ENCODE data around the gene IP6K2. TPM values are rescaled to one million over a fixed set of nuclear protein-coding genes. Genes with fewer than 3 reads are reported as not detected.
A peak's percentile ranks its signal among the peaks of the same experiment; 100 is the strongest.

IP6K2 gene
- total and polyA plus RNA-seq, 7 donors = 39.0 to 142 (median 77.9) TPM

DNA sequence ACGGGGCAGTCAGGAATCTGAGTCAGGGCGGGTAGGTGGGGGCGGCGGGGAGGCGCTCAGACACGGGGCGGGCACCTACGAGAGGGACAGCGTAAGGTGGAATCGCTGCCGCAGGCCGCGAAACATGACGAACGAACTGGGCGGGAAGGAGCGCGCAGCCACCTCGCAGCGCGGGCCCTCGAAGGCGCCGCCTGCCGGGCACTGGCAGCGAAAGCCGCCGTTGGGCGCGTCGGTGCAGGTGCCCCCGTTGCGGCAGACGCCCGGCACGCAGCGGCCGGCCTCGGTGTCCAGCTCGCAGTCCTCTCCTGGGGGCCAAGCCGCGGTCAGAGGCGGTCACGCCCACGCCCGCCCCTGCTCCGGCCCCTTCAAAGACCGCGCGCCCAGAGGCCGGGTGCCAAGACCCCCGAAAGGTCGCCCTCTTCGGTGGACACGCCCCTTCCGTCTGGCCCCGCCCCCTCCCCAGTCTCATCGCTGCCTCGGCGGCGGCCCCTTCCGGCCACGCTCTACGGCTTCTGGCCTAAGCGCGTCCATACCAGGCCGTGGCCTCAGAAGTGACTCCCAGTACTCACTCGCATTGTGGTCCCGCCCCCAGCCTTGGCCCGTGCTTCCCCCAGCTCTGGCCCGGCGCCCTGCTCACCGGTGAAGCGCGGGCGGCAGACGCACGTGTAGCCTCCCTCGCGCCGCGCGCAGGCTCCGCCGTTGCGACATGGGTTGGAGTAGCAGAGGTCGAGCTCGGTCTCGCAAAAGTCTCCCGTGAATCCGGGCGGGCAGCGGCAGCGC, 60.8 kb downstream of the IP6K2 start:
- WGBS, 2 donors = 5 to 10% methylated on average over 94 of the region's 94 CpGs
- intact Hi-C loops (cut with DNase I) = no loop called here
- TF ChIP-seq POLR2AphosphoS5 (IDR thresholded peaks at IDR 0.05) (peak in 1 of 4 donors; percentile 41), POLR2A (IDR thresholded peaks at IDR 0.05) (no peak), EP300 (IDR thresholded peaks at IDR 0.05) (no peak)
- TF ChIP-seq, protein P1, sequence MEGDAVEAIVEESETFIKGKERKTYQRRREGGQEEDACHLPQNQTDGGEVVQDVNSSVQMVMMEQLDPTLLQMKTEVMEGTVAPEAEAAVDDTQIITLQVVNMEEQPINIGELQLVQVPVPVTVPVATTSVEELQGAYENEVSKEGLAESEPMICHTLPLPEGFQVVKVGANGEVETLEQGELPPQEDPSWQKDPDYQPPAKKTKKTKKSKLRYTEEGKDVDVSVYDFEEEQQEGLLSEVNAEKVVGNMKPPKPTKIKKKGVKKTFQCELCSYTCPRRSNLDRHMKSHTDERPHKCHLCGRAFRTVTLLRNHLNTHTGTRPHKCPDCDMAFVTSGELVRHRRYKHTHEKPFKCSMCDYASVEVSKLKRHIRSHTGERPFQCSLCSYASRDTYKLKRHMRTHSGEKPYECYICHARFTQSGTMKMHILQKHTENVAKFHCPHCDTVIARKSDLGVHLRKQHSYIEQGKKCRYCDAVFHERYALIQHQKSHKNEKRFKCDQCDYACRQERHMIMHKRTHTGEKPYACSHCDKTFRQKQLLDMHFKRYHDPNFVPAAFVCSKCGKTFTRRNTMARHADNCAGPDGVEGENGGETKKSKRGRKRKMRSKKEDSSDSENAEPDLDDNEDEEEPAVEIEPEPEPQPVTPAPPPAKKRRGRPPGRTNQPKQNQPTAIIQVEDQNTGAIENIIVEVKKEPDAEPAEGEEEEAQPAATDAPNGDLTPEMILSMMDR (IDR thresholded peaks at IDR 0.05) = peak in 3 of 4 experiments; percentile 26 to 69 (median 46)
- H3K4me3 ChIP-seq = peak overlapping the region; percentile 35 to 76 (median 62)
- peak overlapping the region; percentile 64 to 83 (median 73) for H3K27ac ChIP-seq
- peaks cover 0 to 20% (median 19%) of the 10 kb centered on the region in 4 donors for H3K4me1 ChIP-seq
- DNase-seq = peak; percentile 89
- H3K36me3 ChIP-seq = no peaks in the 10 kb centered on the region
- H3K9me3 ChIP-seq = no peaks in the 10 kb centered on the region
- peaks cover 3 to 31% (median 6%) of the 10 kb centered on the region in 3 donors for H3K27me3 ChIP-seq

DNA sequence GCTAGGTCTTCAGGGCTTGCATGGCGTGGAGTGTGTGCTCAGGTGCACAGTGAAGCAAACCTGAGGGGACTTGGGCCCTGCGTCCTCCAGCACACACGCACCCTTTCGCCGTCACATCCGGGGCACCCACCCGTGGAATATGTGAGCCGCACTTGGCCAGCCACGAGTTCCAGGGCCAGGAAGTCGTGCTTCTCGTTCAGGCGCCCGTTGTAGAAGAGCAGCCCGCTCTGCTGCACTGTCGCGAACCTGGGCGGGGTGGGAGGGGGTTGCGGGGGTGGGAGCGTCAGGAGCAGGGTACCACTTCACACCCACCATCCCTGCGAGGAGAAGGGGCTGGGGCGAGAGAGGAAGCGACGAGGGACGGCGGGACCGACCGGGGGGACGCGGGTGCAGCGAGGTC, 61.4 kb downstream of the IP6K2 start:
- WGBS, 2 donors = 19 to 49% methylated on average over 30 of the region's 30 CpGs
- no peak for TF ChIP-seq EP300 (IDR thresholded peaks at IDR 0.05)
- no peak for TF ChIP-seq POLR2AphosphoS5 (IDR thresholded peaks at IDR 0.05)
- TF ChIP-seq, protein P1 (IDR thresholded peaks at IDR 0.05) = no peak
- TF ChIP-seq POLR2A (IDR thresholded peaks at IDR 0.05) = no peak
- peaks cover 0 to 25% (median 2%) of the 10 kb centered on the region in 3 donors for H3K27me3 ChIP-seq
- H3K9me3 ChIP-seq = no peaks in the 10 kb centered on the region
- intact Hi-C loops (cut with DNase I) = no loop called here
- no peak for DNase-seq
- peaks cover 0 to 17% (median 16%) of the 10 kb centered on the region in 4 donors for H3K4me1 ChIP-seq
- H3K4me3 ChIP-seq = peak overlapping the region; percentile 35 to 76 (median 62)
- no peaks in the 10 kb centered on the region for H3K36me3 ChIP-seq
- H3K27ac ChIP-seq = peak overlapping the region; percentile 64 to 83 (median 73)

DNA sequence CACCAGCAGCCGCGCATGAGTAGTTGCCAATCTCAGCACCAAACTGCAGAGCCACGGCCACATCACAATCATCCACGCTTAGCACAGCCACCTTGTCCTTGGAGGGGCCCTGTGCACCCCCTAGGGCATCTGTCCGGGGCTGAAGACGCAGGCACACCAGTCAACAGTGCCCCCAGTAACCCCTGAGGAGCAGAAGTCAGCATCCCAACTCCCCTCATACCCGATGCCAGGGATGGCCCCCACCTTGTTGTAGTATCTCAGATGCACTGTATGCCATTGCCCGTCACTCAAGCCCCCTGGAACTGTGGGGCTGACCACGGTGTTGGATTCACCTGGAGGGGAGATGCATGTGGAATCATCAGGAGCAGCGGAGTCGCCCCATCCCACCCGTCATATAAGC, 62.0 kb downstream of the IP6K2 start:
- Histone ChIP-seq H3K4me1 (peaks cover 0 to 17% (median 16%) of the 10 kb centered on the region in 4 donors), H3K36me3 (no peaks in the 10 kb centered on the region), H3K9me3 (no peaks in the 10 kb centered on the region), H3K27ac (no peak overlapping the region), H3K4me3 (no peak overlapping the region), H3K27me3 (peaks cover 0 to 19% (median 0%) of the 10 kb centered on the region in 3 donors)
- intact Hi-C loops (cut with DNase I) = no loop called here
- WGBS, 2 donors = 93 to 95% methylated on average over 12 of the region's 12 CpGs
- no peak for DNase-seq
- TF ChIP-seq POLR2AphosphoS5 (IDR thresholded peaks at IDR 0.05) (no peak), POLR2A (IDR thresholded peaks at IDR 0.05) (no peak), EP300 (IDR thresholded peaks at IDR 0.05) (no peak)
- TF ChIP-seq, protein P1 (IDR thresholded peaks at IDR 0.05) = no peak

DNA sequence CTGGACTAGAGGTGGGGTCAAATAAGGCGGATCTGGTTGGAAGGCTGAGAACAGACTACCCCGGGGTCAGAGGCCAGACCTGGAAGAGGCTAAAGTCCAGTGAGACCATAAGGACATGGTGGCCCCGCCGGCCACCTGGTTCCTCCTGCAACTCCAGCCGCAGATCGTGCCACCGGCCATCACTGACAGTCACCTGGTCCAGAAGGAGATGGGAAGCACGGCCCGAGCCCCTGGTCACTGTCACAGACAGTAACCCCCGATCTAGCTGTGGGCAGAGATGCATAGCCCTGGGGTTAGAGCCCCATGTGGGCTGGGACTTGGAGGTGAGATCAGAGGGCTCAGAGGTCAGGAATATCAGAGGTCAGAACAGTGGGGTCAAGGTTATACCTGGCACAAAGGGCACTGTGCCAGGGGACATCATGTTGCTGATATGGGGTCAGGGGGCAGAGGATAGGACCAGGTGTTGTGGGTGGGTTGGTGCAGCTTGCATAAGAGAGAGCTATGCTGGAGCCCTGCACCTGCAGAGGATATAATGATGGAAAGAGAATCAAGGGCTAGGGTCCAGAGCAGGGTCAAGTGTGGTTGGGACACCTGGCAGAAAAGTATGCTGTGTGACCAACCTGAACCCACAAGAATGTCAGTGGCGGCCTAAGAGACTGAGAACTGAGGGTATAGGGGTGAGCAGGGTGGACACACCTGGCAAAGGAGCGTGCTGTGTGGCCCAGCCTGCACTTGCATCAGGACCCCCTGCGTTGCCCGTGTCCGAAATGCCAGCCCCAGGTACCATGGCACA, 63.9 kb downstream of the IP6K2 start:
- Histone ChIP-seq H3K9me3 (no peaks in the 10 kb centered on the region), H3K36me3 (no peaks in the 10 kb centered on the region), H3K4me3 (no peak overlapping the region), H3K27ac (no peak overlapping the region), H3K4me1 (peaks cover 0 to 17% (median 16%) of the 10 kb centered on the region in 4 donors), H3K27me3 (peaks cover 0 to 6% (median 0%) of the 10 kb centered on the region in 3 donors)
- intact Hi-C loops (cut with DNase I) = loop anchor here (2.0 kb wide), 1 partner anchor 14 kb away; no protein-coding TSS in a partner anchor
- TF ChIP-seq, protein P1 (IDR thresholded peaks at IDR 0.05) = no peak
- TF ChIP-seq EP300 (IDR thresholded peaks at IDR 0.05) = no peak
- TF ChIP-seq POLR2AphosphoS5 (IDR thresholded peaks at IDR 0.05) = no peak
- no peak for TF ChIP-seq POLR2A (IDR thresholded peaks at IDR 0.05)
- DNase-seq = no peak
- 92 to 95% methylated on average over 15 of the region's 15 CpGs for WGBS, 2 donors

All from sigmoid colon (tissue), 7 donors.